OCI-M1 (cell line): Measurements from ENCODE around the gene HIVEP2.

ENCODE experiments used
- DNase-seq: peaks from one replicate; lab custom pipeline; 2025; lab: John Stamatoyannopoulos, UW

HIVEP2 gene

GRCh38 chr6:142729618-142730017 lies 215.4 kb downstream of the HIVEP2 start:
- no peak for DNase-seq

- peak; percentile 93 for DNase-seq
Measured at GRCh38 chr6:142728910-142729481, 216.0 kb downstream of the HIVEP2 start.

- peak; percentile 36 for DNase-seq
Measured at GRCh38 chr6:142728364-142728763, 216.6 kb downstream of the HIVEP2 start.

GRCh38 chr6:142726616-142727015 lies 218.4 kb downstream of the HIVEP2 start:
- DNase-seq: no peak

- DNase-seq: peak; percentile 26
Measured at GRCh38 chr6:142725024-142725770, 219.8 kb downstream of the HIVEP2 start.

- no peak for DNase-seq
Measured at GRCh38 chr6:142722841-142723240, 222.1 kb downstream of the HIVEP2 start.

GRCh38 chr6:142722012-142722411 lies 223.0 kb downstream of the HIVEP2 start:
- no peak for DNase-seq

GRCh38 chr6:142721215-142721920 lies 223.6 kb downstream of the HIVEP2 start:
- DNase-seq: no peak

GRCh38 chr6:142718667-142719191 lies 226.2 kb downstream of the HIVEP2 start:
- no peak for DNase-seq

GRCh38 chr6:142716097-142716496 lies 228.9 kb downstream of the HIVEP2 start:
- DNase-seq: no peak

- no peak for DNase-seq
Measured at GRCh38 chr6:142714951-142715785, 229.8 kb downstream of the HIVEP2 start.

GRCh38 chr6:142713959-142714358 lies 231.0 kb downstream of the HIVEP2 start:
- no peak for DNase-seq

- no peak for DNase-seq
Measured at GRCh38 chr6:142712231-142712630, 232.7 kb downstream of the HIVEP2 start.

- no peak for DNase-seq
Measured at GRCh38 chr6:142708651-142709050, 236.3 kb downstream of the HIVEP2 start.

- no peak for DNase-seq
Measured at GRCh38 chr6:142707255-142707654, 237.7 kb downstream of the HIVEP2 start.

GRCh38 chr6:142706210-142706609 lies 238.8 kb downstream of the HIVEP2 start:
- DNase-seq: peak; percentile 54

- peak; percentile 55 for DNase-seq
Measured at GRCh38 chr6:142705054-142705453, 239.9 kb downstream of the HIVEP2 start.

- peak; percentile 87 for DNase-seq
Measured at GRCh38 chr6:142702501-142703460, 242.2 kb downstream of the HIVEP2 start.
